ENCODE measurements around the gene TMEM183A. TPM values are rescaled to one million over a fixed set of nuclear protein-coding genes. Genes with fewer than 3 reads are reported as not detected.
A peak's percentile ranks its signal among the peaks of the same experiment; 100 is the strongest.

TMEM183A gene
- total and polyA plus RNA-seq, 9 of the 15 experiments (the other 6 are each of a cell fraction or from before 2014, with no cell fraction given), result 23.4 to 190 (median 124) TPM

- peak; percentile 69; the same call in 1 of the 2 replicates for TF ChIP-seq ZHX1 (conservative IDR thresholded peaks at IDR 0.05; ENCODE audit: low read length)
- no peak for TF ChIP-seq DMBX1 (CRISPR knock-in tag; IDR thresholded peaks at IDR 0.05; ENCODE audit: borderline replicate concordance)
- TF ChIP-seq TAF15 (IDR thresholded peaks at IDR 0.05; ENCODE audit: low read depth, low read length), result no peak
- TF ChIP-seq NR2F6 (CRISPR knock-in tag; IDR thresholded peaks at IDR 0.05), result no peak
- TF ChIP-seq TSHZ1 (CRISPR knock-in tag; IDR thresholded peaks at IDR 0.05), result peak; percentile 23; the same call in 1 of the 2 replicates
- TF ChIP-seq EWSR1 (IDR thresholded peaks at IDR 0.05; ENCODE audit: borderline replicate concordance, low read depth, partially characterized antibody), result no peak
- TF ChIP-seq BRF1 (IDR thresholded peaks at IDR 0.05; ENCODE audit: borderline replicate concordance, extremely low read depth, insufficient read length), result no peak
- peak; percentile 92 for TF ChIP-seq FOXP1 (CRISPR knock-in tag; IDR thresholded peaks at IDR 0.05)
- TF ChIP-seq ARID3B (CRISPR knock-in tag; IDR thresholded peaks at IDR 0.05; ENCODE audit: borderline replicate concordance), result no peak; the same call in 1 of the 2 replicates
- no peak for TF ChIP-seq NCOA4 (IDR thresholded peaks at IDR 0.05; ENCODE audit: partially characterized antibody)
- no peak for TF ChIP-seq BDP1 (IDR thresholded peaks at IDR 0.05; ENCODE audit: insufficient read depth, insufficient read length)
These were observed at the start of gene TMEM183A (continued) for GRCh38 chr1:203006948-203007871.
